IPS-20b (cell line): Measurements from ENCODE around the gene POMGNT1.

Source experiments
- H3K27ac ChIP-seq: one replicate; pipeline ENCODE4 v1.5.1; 2013; ENCODE audit warnings: low read length
- H3K27me3 ChIP-seq: 2 replicates; pipeline ENCODE4 v1.6.1; 2013; ENCODE audit warnings: mild to moderate bottlenecking, low read length, inconsistent platforms; ENCODE audit not compliant: insufficient read depth
- H3K36me3 ChIP-seq: 2 replicates; pipeline ENCODE4 v1.6.1; 2013; ENCODE audit warnings: low read depth, mild to moderate bottlenecking, inconsistent platforms, low read length, moderate library complexity; ENCODE audit not compliant: insufficient read depth
- H3K4me1 ChIP-seq: 2 replicates; pipeline ENCODE4 v1.6.1; 2013; ENCODE audit warnings: mild to moderate bottlenecking, control low read depth, inconsistent platforms, low read length, moderate library complexity; ENCODE audit not compliant: insufficient read depth
- H3K4me3 ChIP-seq: 2 replicates; pipeline ENCODE4 v1.5.1; 2013; ENCODE audit warnings: mild to moderate bottlenecking, low read length, inconsistent platforms
- H3K9ac ChIP-seq: 2 replicates; pipeline ENCODE4 v1.6.1; 2013; ENCODE audit warnings: low read depth, mild to moderate bottlenecking, inconsistent platforms, low read length, moderate library complexity
- H3K9me3 ChIP-seq: 2 replicates; pipeline ENCODE4 v1.6.1; 2013; ENCODE audit warnings: mild to moderate bottlenecking, low read depth, low read length, inconsistent platforms; ENCODE audit not compliant: insufficient read depth

POMGNT1 gene

GRCh38 chr1:46179138-46180081, 18.8 kb downstream of the POMGNT1 start:
- Histone ChIP-seq H3K27ac (no peak overlapping the region), H3K36me3 (no peaks in the 10 kb centered on the region), H3K9ac (no peak overlapping the region), H3K27me3 (peaks cover 12% of the 10 kb centered on the region), H3K4me1 (no peaks in the 10 kb centered on the region; the same call in none of the 2 replicates), H3K9me3 (no peaks in the 10 kb centered on the region), H3K4me3 (no peak overlapping the region)

GRCh38 chr1:46176211-46176865, 21.9 kb downstream of the POMGNT1 start, which contains the start of gene P3R3URF:
P3R3URF (minus strand) TSS chr1:46176488; CDS start chr1:46176471, 17 bp downstream.
- Histone ChIP-seq H3K4me1 (peaks cover 2% of the 10 kb centered on the region), H3K27me3 (peaks cover 5% of the 10 kb centered on the region; the same call in 1 of the 2 replicates), H3K36me3 (no peaks in the 10 kb centered on the region), H3K9ac (no peak within 1 kb of the TSS), H3K27ac (no peak within 1 kb of the TSS), H3K4me3 (no peak within 1 kb of the TSS), H3K9me3 (no peaks in the 10 kb centered on the region)

- no peaks in the 10 kb centered on the region for H3K9me3 ChIP-seq
- H3K4me1 ChIP-seq = peaks cover 2% of the 10 kb centered on the region; the same call in 1 of the 2 replicates
- H3K4me3 ChIP-seq = no peak overlapping the region
- H3K27me3 ChIP-seq = no peaks in the 10 kb centered on the region
- H3K9ac ChIP-seq = no peak overlapping the region
- H3K27ac ChIP-seq = no peak overlapping the region
- no peaks in the 10 kb centered on the region for H3K36me3 ChIP-seq
Measured at GRCh38 chr1:46175243-46175642, 23.0 kb downstream of the POMGNT1 start.

GRCh38 chr1:46174448-46175231, 23.6 kb downstream of the POMGNT1 start, which contains the start of gene TSPAN1:
TSPAN1 (plus strand) TSS chr1:46175087; CDS start chr1:46181108, 6,021 bp downstream.
- Histone ChIP-seq H3K4me3 (no peak within 1 kb of the TSS), H3K27me3 (peaks cover 3% of the 10 kb centered on the region; the same call in 1 of the 2 replicates), H3K9me3 (no peaks in the 10 kb centered on the region), H3K27ac (no peak within 1 kb of the TSS), H3K4me1 (peaks cover 2% of the 10 kb centered on the region; the same call in 1 of the 2 replicates), H3K36me3 (no peaks in the 10 kb centered on the region), H3K9ac (no peak within 1 kb of the TSS)

GRCh38 chr1:46173361-46173856, 24.8 kb downstream of the POMGNT1 start:
- Histone ChIP-seq H3K4me3 (no peak overlapping the region), H3K9ac (no peak overlapping the region), H3K36me3 (no peaks in the 10 kb centered on the region), H3K4me1 (peaks cover 2% of the 10 kb centered on the region; the same call in 1 of the 2 replicates), H3K27me3 (peaks cover 8% of the 10 kb centered on the region; the same call in 1 of the 2 replicates), H3K9me3 (no peaks in the 10 kb centered on the region), H3K27ac (no peak overlapping the region)

- Histone ChIP-seq H3K27ac (no peak overlapping the region), H3K9me3 (no peaks in the 10 kb centered on the region), H3K36me3 (no peaks in the 10 kb centered on the region), H3K4me3 (no peak overlapping the region), H3K4me1 (peaks cover 2% of the 10 kb centered on the region; the same call in 1 of the 2 replicates), H3K9ac (no peak overlapping the region), H3K27me3 (peaks cover 14% of the 10 kb centered on the region)
Measured at GRCh38 chr1:46172321-46172720, 25.9 kb downstream of the POMGNT1 start.

GRCh38 chr1:46171871-46172270, 26.4 kb downstream of the POMGNT1 start:
- no peaks in the 10 kb centered on the region for H3K36me3 ChIP-seq
- H3K9me3 ChIP-seq = no peaks in the 10 kb centered on the region
- no peak overlapping the region for H3K9ac ChIP-seq
- H3K27me3 ChIP-seq = peaks cover 18% of the 10 kb centered on the region
- no peak overlapping the region for H3K4me3 ChIP-seq
- peaks cover 2% of the 10 kb centered on the region; the same call in 1 of the 2 replicates for H3K4me1 ChIP-seq
- no peak overlapping the region for H3K27ac ChIP-seq

- H3K27me3 ChIP-seq = peaks cover 24% of the 10 kb centered on the region
- H3K27ac ChIP-seq = no peak overlapping the region
- no peak overlapping the region for H3K4me3 ChIP-seq
- no peaks in the 10 kb centered on the region for H3K36me3 ChIP-seq
- peaks cover 6% of the 10 kb centered on the region; the same call in 1 of the 2 replicates for H3K4me1 ChIP-seq
- H3K9me3 ChIP-seq = no peaks in the 10 kb centered on the region
- no peak overlapping the region for H3K9ac ChIP-seq
Measured at GRCh38 chr1:46171351-46171750, 26.9 kb downstream of the POMGNT1 start.

GRCh38 chr1:46169811-46170454, 28.3 kb downstream of the POMGNT1 start:
- no peaks in the 10 kb centered on the region for H3K36me3 ChIP-seq
- no peak overlapping the region for H3K4me3 ChIP-seq
- no peak overlapping the region for H3K9ac ChIP-seq
- no peaks in the 10 kb centered on the region for H3K9me3 ChIP-seq
- no peak overlapping the region for H3K27ac ChIP-seq
- H3K27me3 ChIP-seq = peaks cover 28% of the 10 kb centered on the region
- peaks cover 8% of the 10 kb centered on the region; the same call in 1 of the 2 replicates for H3K4me1 ChIP-seq

GRCh38 chr1:46168477-46168876, 29.8 kb downstream of the POMGNT1 start:
- no peak overlapping the region for H3K4me3 ChIP-seq
- no peak overlapping the region for H3K9ac ChIP-seq
- peaks cover 28% of the 10 kb centered on the region for H3K27me3 ChIP-seq
- no peak overlapping the region for H3K27ac ChIP-seq
- H3K4me1 ChIP-seq = peaks cover 5% of the 10 kb centered on the region; the same call in 1 of the 2 replicates
- H3K9me3 ChIP-seq = no peaks in the 10 kb centered on the region
- no peaks in the 10 kb centered on the region for H3K36me3 ChIP-seq
